NCI-H748 (cell line): Measurements from ENCODE around the gene THSD7B.
"Not testable (repeated sequence)": the region's sequence is repeated elsewhere in the genome, so short reads cannot be mapped to it uniquely, and the experiment has no call there.

ENCODE experiments used
- DNase-seq: peaks from one replicate; lab custom pipeline; 2025; ENCODE audit not compliant: unreplicated experiment; lab: John Stamatoyannopoulos, UW

Gene THSD7B

GRCh38 chr2:137036619-137037018 is 271.3 kb downstream of the THSD7B start:
- no peak for DNase-seq

DNA sequence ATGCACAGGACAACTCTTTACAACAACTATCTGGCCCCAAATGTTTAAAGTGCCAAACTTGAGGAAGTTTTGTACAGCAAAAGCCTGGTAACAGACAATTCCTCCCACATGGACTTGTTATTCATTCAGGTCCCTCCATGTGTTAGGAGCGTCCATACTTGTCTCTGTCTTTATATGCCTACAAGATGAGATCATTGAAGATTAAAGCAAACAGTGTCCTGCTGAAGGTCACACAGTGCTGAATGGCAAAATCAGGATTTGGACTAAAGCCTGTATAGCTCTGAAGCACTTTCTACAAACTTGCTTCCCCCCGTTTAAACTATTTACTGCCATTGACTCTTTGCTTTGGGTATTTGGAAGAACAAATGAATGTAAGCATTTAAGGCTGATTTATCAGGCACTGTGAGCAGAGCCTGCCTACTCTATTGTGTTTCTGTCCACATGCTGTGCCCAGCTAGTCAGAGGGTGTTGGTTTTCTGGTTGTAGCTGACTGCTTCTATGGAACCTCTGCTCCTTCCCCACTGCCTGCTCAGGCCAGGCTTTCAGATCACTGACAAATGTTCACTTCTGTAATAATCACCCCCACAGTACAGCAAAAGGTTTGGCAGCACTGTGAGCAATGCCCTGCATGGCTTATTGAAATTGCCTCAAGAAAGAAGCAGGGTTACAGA is 274.3 kb downstream of the THSD7B start:
- no peak for DNase-seq

GRCh38 chr2:137047369-137047768 is 282.0 kb downstream of the THSD7B start:
- no peak for DNase-seq

- DNase-seq: no peak
These were observed 283.1 kb downstream of the THSD7B start for GRCh38 chr2:137048455-137048854.

DNA sequence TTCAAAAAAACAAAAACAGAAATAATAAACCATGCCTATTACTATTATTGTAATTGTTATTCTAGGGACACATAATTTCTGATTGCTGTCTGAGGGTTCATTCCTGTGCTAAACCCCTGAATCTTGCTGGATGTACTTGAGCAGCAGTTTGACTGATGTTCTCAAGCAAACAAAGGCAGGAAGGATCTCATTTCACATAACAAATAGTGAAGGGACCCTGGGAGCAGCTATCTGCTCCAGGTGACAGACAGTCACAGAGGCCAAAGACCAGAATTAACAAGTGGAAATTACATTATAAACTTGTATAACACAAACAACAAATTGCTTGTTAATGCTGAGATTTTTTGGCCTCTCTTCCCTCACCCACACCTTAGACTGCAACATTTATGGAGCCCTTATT is 284.2 kb downstream of the THSD7B start:
- DNase-seq: peak; percentile 2

GRCh38 chr2:137050949-137051348 is 285.6 kb downstream of the THSD7B start:
- DNase-seq: peak; percentile 4

DNA sequence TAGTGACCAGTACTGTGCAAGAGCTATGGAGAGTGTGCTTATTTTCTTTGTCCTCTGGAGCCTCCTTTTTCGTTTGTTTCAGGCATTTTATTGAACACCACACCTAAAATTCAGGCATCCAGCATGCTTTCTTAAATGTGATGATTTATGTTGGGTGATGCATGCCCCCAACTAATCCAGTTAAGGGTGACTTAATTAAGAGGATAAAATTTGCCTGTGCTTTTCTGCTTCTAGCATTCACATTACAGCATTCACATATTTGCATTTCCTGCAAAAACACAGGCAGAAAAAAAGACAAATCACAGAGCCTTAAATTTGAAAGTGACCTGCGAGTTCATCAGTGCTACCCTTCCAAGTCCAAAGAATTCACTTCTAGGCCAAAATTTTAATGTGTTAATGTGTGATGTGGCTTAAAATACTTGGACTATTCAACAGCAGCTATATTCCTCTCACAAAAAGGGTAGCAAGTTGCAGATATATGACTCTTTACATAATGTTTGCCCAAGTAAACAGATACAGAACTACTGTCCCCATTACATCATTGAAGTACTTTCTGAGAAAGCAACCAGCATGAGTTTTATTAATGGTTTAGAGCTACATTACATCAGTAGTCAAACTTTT is 286.5 kb downstream of the THSD7B start:
- no peak for DNase-seq

- DNase-seq: no peak
These were observed 291.4 kb downstream of the THSD7B start for GRCh38 chr2:137056704-137057103.

DNA sequence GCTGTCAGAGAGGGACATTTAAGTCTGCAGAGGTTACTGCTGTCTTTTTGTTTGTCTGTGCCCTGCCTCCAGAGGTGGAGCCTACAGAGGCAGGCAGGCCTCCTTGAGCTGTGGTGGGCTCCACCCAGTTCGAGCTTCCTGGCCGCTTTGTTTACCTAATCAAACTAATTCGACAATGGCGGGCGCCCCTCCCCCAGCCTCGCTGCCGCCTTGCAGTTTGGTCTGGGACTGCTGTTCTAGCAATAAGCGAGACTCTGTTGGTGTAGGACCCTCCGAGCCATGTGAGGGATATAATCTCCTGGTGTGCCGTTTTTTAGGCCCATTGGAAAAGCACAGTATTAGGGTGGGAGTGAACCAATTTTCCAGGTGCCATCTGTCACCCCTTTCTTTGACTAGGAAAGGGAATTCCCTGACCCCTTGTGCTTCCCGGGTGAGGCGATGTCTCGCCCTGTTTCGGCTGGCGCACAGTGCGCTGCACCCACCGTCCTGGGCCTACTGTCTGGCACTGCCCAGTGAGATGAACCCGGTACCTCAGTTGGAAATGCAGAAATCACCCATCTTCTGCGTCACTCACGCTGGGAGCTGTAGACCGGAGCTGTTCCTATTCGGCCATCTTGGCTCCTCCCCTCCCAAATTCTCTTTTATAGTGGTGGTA is 310.9 kb downstream of the THSD7B start:
- not testable (repeated sequence) for DNase-seq

GRCh38 chr2:137091704-137092103 is 326.4 kb downstream of the THSD7B start:
- DNase-seq: no peak

DNA sequence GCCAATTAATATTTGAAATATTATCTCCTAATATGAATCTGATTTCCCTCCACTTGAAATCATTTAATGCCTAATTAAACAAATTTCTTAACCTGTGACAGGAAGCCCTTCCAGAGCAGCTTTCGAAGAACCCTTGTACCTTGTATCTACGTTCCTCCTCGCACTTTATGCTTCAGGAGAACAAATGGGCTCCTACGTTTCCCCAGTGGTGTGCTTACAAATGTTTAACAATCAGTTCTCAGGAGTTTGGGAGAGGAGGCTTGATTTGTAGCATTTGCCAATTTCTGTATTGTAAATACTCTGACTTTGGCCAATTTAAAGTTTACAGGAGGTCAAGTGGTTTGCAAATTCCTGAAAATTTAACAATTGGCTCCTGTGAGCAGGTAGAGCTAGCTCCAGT is 327.8 kb downstream of the THSD7B start:
- DNase-seq: no peak

DNA sequence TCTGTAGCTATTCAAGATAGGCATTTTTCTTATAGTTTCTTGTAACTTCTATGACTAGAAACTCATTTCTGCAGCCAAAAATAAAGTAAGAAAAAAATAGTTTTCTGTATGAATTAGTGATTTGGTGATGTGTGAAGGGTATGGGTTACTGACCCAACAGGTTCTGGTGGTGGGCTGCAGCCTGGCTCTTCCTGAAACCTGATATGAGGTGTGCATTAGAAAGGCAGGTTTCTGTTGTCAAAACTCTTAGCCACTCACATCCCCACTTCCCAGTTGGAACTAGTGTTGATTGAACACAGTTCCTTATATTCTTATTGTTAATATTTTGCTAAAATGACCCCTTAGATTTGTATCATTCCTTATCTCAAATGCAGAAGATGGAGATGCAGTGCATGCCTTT is 330.8 kb downstream of the THSD7B start:
- DNase-seq: no peak

DNA sequence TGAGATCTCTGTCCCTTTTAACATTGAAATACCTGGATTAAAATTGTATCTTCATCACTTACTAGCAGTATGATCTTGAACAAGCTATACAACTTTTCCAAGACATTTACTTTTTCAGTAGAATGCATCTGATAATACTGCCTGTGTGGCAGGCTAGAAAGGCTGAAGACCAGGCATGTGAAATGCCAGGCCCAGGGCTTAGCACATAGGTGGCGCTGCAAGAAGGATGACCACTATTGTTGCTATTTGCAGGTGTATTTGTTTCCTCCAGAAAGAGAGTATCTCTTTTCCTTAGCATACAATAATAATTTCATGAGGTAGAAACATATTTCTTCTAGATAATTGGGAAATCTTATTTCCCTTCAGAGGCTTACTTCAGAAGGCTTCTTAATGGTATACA is 331.3 kb downstream of the THSD7B start:
- no peak for DNase-seq

DNA sequence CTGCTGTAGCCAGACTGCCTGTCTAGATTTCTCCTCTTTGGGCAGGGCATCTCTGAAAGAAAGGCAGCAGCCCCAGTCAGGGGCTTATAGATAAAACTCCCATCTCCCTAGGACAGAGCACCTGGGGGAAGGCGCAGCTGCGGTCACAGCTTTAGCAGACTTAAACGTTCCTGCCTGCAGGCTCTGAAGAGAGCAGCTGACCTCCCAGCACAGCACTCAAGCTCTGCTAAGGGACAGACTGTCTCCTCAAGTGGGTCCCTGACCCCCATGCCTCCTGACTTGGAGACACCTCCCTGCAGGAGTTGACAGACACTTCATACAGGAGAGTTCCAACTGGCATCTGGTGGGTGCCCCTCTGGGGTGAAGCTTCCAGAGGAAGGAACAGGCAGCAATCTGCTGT is 336.5 kb downstream of the THSD7B start:
- peak; percentile 8 for DNase-seq

- DNase-seq: no peak
These were observed 342.6 kb downstream of the THSD7B start for GRCh38 chr2:137107904-137108303.

DNA sequence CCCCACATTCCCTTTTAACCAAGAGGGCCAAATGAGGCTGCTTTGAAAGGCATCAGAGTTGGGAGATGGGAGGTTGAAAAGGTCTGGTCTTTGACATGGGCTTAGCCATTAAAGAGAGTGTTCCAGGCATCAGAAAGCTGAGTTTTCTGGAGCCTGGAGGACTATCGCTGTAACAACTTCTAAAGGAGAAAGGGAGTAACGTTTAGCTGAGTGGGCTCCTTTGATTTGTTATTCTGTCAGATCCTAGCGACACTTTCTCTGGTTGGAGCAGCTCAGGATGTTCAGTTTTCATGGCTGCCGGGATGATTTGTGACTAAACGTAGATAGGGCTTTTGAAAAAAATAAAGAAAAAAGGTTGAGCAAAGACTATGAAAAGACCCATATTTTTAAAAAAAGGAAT is 346.6 kb downstream of the THSD7B start:
- no peak for DNase-seq

DNA sequence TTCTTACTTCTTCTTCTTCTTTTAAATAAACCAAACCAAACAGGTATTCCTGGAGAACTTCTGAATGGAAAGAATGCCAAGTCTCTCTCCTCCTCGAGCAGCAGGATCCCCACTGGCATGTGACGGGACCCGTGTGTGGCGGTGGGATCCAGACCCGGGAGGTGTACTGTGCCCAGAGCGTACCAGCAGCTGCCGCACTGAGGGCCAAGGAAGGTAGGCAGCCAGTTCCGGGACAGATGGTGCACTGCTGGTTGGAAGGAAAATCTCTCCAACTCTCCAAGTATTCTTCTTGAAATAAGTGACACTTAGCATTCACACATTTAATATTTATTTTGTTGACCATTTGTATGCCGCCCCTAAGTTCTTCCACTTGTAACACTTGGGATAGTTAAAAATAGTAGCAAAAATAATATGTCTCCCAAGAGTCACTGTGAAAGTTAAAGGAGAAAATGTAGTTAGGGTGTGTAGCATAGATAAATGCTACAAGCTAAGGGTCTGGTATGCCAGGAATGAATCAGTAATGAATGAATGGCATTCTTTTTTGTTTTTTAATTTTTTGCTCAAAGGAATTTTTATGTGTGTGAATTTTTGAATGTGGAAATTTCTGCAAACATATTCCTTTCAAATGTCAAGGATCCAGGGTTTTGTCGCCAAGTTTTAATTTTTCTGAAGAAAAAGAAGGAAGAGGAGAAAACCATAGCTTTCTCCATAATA is 349.9 kb downstream of the THSD7B start:
- no peak for DNase-seq

DNA sequence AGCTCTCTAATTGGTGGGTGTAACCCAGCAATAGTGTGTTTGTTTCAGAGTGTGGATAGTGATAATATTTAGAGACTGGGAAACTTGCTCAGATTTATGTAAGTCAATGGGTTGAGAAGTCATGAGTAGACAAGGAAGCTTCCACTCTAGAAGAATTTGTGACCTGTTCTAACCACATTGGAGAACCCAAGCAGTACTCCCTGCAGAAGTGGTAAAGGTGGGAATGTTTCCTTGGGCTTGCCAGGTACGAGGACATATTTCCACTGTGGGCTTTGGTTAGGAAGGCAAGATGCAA is 350.4 kb downstream of the THSD7B start:
- no peak for DNase-seq

DNA sequence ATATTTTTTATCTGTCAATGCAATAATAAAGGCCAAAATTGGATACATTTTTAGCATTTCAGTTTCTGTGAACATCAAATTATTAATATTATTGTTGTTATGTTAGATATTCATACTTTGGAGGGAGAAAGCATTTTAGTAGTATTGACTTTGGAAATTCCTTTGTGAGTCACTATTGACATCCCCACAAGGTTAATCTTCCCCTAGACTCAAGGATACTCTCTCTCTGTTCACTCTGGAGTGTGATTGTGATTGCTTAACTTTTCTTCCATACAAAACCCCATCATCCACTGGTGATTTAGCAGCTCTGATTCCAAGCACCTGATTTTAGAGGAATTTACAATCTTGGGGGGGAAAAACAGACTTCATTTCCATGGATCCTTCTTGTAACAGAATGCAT is 352.0 kb downstream of the THSD7B start:
- no peak for DNase-seq

- DNase-seq: no peak
These were observed 352.8 kb downstream of the THSD7B start for GRCh38 chr2:137118140-137118539.

- DNase-seq: no peak
These were observed 357.9 kb downstream of the THSD7B start for GRCh38 chr2:137123226-137123625.

GRCh38 chr2:137133225-137133624 is 367.9 kb downstream of the THSD7B start:
- DNase-seq: no peak
